Right lung (tissue), 5 donors: ENCODE results near the gene GOPC. TPM values are rescaled to one million over a fixed set of nuclear protein-coding genes. Genes with fewer than 3 reads are reported as not detected.
A peak's percentile ranks its signal among the peaks of the same experiment; 100 is the strongest.

Experiments
- DNase-seq, 2 donors: peaks; one replicate each; pipeline ENCODE4 v3.0.0-alpha.2; 2013
- polyA plus RNA-seq, 5 donors: library from polyadenylated mRNA; unstranded; fragments of 120-200 nt; gene quantifications; one replicate each; pipeline versions ENCODE4 v1.2.1 to v1.2.3, GENCODE V29; 2013; ENCODE audit warnings: inconsistent platforms in 1 of 5, low replicate concordance in 1 of 5; ENCODE audit not compliant: insufficient read length in 5 of 5, insufficient read depth in 1 of 5

GOPC gene
- polyA plus RNA-seq, 5 donors: 58.1 to 86.1 (median 82.0) TPM

DNA sequence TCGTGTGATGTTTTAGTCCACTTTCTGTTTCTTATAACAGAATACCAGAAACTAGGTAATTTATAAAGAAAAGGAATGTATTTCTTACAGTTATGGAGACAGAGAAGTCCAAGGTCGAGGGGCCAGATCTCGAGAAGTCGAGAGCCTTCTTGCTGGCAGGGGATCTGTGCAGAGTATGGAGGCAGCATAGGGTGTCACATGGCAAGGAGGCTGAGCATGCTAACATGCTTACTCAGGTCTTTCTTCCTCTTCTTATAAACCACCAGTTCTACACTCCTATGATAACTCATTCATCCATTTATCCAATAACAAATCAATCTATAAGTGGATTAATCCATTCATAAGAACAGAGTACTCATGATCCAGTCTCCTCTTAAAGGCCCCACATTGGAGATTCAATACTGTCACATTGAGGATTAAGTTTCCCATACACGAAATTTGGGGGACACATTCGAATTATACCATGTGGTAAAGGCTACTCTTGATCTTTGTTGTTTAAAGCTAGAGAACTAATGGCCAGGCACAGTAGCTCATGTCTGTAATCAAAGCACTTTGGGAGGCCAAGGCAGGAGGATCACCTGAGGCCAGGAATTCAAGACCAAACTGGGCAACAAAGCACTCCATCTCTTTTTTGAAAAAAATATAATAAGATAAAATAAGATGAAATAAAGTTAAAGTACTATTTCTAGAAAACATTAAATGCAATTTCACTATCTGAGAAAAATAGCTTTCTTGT, 2.1 kb downstream of the GOPC start:
- no peak for DNase-seq

DNA sequence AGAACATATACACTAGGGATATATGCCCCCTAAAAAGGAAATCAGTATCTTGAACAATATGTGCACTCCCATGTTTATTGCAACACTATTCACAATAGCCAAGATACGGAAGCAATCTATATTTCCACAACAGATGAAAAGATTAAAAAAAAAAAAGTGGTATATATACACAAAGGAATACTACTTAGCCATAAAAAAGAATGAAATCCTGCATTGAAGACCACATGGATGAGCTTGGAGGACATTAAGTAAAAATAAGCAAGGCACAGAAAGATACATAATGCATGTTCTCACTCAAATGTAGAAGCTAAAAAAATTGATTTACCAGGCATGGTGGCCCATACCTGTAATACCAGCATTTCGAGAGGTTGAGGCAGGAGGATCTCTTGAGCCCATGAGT, 4.6 kb downstream of the GOPC start:
- DNase-seq: no peak

GRCh38 chr6:117595099-117595923, 7.0 kb downstream of the GOPC start:
- no peak for DNase-seq

DNA sequence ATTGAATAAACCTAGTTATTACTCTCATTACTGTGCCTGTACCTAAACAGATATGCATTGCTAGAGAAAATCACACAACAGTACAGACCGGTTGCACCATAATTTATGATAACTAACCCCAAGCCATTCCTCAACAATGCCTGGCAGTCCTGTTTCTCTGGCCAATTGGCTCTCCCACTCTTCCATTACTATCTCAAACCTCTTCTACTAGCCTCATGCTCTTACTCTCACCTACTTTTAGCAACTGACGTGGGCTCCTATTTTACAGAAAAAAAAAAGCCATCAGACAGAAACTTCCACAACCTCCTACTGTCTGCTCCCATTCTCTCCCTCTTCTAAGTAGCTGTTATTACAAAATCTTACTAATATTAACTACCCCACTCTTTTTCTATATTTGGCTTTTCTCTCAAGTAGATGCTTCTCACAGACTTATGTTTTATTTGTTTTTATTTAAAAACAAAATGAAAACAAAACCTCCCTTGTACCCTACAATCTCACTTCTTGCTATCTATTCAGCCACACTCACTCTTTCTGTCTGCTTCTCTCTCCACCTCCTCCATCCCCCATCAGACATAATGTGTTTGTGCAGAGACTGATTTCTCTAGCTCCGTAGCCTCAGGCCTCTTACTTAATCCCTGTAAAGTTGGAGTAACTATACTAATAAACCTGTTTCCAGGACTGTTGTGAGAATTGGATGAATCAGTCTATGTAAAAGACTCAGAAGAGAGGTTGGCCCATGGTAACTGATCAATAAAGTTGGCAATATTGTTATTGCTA, 9.1 kb downstream of the GOPC start:
- DNase-seq: no peak

DNA sequence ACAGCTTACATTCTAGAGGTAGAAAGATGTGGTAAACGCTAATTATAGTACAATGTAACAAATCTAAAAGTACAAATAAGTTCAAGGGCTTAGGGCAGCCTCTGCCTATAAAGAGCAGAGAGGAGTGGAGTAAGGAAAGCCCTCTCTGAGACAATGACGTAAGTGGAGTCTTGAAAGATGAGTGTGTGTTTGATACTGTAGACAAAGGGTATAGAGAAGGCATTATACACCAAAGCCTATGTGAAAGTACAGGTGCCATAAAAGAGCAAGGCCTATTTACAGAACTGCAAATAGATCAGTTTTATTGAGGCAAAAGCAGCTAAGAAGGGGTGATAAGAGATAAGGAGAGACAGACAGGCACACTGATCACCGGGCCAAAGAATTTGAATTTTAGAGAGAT, 10.9 kb downstream of the GOPC start:
- DNase-seq: no peak

- DNase-seq: no peak
These were observed 11.9 kb downstream of the GOPC start for GRCh38 chr6:117590447-117590846.

DNA sequence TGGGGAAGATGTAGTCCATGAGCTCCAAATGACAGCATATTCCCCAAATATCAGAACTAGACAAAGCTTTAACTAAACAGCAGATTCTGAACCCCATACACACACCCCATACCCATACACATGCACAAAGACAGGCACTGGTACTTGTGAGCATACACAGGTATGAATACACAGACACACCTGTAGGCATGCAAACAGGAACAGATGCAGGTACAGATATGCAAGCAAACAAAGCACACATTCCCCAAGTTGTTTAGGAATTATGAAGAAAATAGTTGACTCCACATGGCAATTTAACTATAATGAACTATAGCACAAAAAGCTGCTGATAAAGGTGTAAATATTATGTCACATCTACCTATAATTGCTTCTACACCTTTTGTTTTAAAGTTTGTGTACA, 16.7 kb downstream of the GOPC start:
- DNase-seq: no peak

DNA sequence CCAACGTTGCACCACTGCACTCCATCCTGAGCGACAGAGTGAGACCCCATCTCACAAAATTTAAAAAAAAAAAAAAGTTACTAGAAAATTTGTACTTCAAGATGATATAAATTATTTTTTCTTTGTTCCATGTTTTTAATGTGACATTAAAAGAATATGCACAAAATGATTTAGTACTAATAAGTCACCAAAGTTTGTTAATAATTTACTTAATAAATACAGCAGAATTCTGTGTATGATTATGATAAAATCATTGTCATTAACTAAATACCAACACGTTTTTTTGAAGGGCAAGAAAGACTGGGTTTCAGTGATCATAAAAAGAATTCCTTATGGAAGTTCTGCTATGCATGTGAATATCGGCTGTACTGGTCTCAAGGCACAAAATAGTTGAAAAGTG, 28.1 kb downstream of the GOPC start:
- DNase-seq: no peak

GRCh38 chr6:117573006-117573680, 29.2 kb downstream of the GOPC start:
- DNase-seq: no peak

- DNase-seq: no peak
These were observed 33.4 kb downstream of the GOPC start for GRCh38 chr6:117568831-117569410.

GRCh38 chr6:117568247-117568646, 34.1 kb downstream of the GOPC start:
- no peak for DNase-seq

- no peak for DNase-seq
These were observed 37.6 kb downstream of the GOPC start for GRCh38 chr6:117564681-117565080.

DNA sequence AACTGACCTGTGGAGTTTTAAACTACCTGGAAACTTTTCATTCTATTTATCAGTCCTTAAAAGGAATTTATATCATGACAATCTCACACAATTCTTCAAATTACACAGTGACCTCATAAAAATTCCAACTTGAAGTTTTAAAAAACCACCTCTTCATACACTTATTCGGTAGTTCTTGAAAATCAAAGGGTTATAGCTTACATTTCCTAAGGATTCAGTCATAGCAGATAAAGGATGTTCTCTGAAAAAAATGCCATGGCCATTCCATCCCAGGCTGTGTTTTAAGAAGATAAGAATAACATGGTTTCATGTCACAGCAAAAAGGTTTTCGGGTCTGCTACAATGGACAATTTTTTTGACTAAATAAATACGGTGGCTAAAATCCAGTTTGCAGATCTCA, 41.2 kb downstream of the GOPC start:
- no peak for DNase-seq

GRCh38 chr6:117559299-117559698, 43.0 kb downstream of the GOPC start:
- no peak for DNase-seq

- no peak for DNase-seq
These were observed 43.5 kb downstream of the GOPC start for GRCh38 chr6:117558818-117559217.

GRCh38 chr6:117557951-117558350, 44.4 kb downstream of the GOPC start:
- DNase-seq: no peak

GRCh38 chr6:117555882-117556498, 46.3 kb downstream of the GOPC start:
- DNase-seq: peak in 1 of 2 donors; percentile 50

GRCh38 chr6:117555262-117555849, 47.0 kb downstream of the GOPC start:
- no peak for DNase-seq

- no peak for DNase-seq
These were observed 49.2 kb downstream of the GOPC start for GRCh38 chr6:117553142-117553541.

DNA sequence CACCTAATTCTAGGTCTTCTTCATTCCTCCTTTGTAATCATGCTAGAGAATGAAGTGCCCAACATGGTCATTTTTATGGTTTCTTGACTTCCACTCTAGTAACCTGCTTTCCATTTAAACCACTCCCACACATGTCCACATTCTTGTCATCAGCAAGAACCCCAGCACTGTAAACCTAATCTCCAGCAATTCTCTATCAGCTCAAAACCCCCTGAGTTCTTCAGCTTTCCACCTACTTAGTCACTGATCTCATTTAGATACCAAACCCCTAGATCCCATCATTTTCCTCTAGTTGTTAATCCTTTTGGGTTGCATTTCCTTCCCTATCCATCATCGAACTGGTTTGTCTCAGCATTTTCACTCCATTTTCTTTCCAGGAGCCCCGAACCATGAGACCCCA, 49.7 kb downstream of the GOPC start:
- no peak for DNase-seq
